Activated CD8-positive, alpha-beta memory T cell treated with anti-CD3 and anti-CD28 coated beads for 36 hours (primary cell): ENCODE results near the gene HAGHL. TPM values are rescaled to one million over a fixed set of nuclear protein-coding genes. Genes with fewer than 3 reads are reported as not detected.

Source experiments
- CTCF ChIA-PET: fragments of 350-600 bp; sonication (Branson Sonifier 250); formaldehyde crosslinking; loops from one replicate; lab custom pipeline; 2021; ENCODE audit warnings: antibody characterized with exemption; lab: Charles Lee
- POLR2A ChIA-PET: fragments of 350-600 bp; sonication (Branson Sonifier 250); formaldehyde crosslinking; loops from one replicate; lab custom pipeline; 2021; ENCODE audit warnings: antibody characterized with exemption; lab: Charles Lee
- total RNA-seq, 2 experiments: library from RNA; stranded (reverse); gene quantifications; one replicate each; pipeline ENCODE4 v1.2.3, GENCODE V29; 2021

HAGHL gene
- 10 to 100 TPM; 29.0 to 31.5 TPM for total RNA-seq

- ChIA-PET CTCF (interaction anchor here (1.2 to 3.1 kb wide), 5 partner anchors 9 to 58 kb away, joined by 3 to 26 read pairs (median 3); partner anchors contain the start of genes CIAO3, METRN and RHOT2), POLR2A (interaction anchor here (1.0 to 1.2 kb wide), 2 partner anchors 9 to 61 kb away, joined by 3 to 7 read pairs; partner anchors contain the start of gene RPUSD1)
Observed at GRCh38 chr16:726438-727290, at the start of gene HAGHL, which contains the start of gene CCDC78. Gene HAGHL, plus strand, starts transcription at chr16:727106. Its CDS starts 404 bp downstream, at chr16:727510. Gene CCDC78, minus strand, starts transcription at chr16:726443. Its CDS starts 76 bp downstream, at chr16:726367.

- CTCF ChIA-PET = interaction anchor here (6.1 kb wide), 1 partner anchor 10 kb away, joined by 25 read pairs; the partner anchor contains the start of gene RHOT2
- POLR2A ChIA-PET = interaction anchor here (2.1 kb wide), 1 partner anchor 9 kb away, joined by 5 read pairs; the partner anchor contains the start of gene RHOT2
Observed at GRCh38 chr16:677316-678190, 49.4 kb upstream of the HAGHL start.

GRCh38 chr16:678209-678857 lies 48.6 kb upstream of the HAGHL start:
- ChIA-PET POLR2A (interaction anchor here (1.0 to 1.2 kb wide), 2 partner anchors 42 to 43 kb away, joined by 3 read pairs; partner anchors contain the start of genes ANTKMT and METTL26), CTCF (interaction anchor here (6.1 kb wide), 1 partner anchor 10 kb away, joined by 25 read pairs; the partner anchor contains the start of gene RHOT2)

GRCh38 chr16:678858-679813 lies 47.8 kb upstream of the HAGHL start:
- CTCF ChIA-PET = interaction anchor here (0.7 to 6.1 kb wide), 2 partner anchors 11 to 34 kb away, joined by 3 to 25 read pairs; partner anchors contain the start of gene RHOT2
- POLR2A ChIA-PET = interaction anchor here (0.7 to 1.2 kb wide), 4 partner anchors 10 to 43 kb away, joined by 3 to 5 read pairs (median 3); partner anchors contain the start of genes ANTKMT and METTL26

- ChIA-PET POLR2A (interaction anchor here (1.0 to 1.3 kb wide), 4 partner anchors 10 to 44 kb away, joined by 3 to 4 read pairs (median 4); partner anchors contain the start of genes ANTKMT and METTL26), CTCF (interaction anchor here (1.4 to 6.1 kb wide), 4 partner anchors 12 to 105 kb away, joined by 4 to 25 read pairs (median 4); partner anchors contain the start of genes METTL26 and RHOT2)
Observed at GRCh38 chr16:679814-680624, 46.9 kb upstream of the HAGHL start, which contains the start of gene STUB1. Gene STUB1, plus strand, starts transcription at chr16:680410. Its CDS starts 116 bp downstream, at chr16:680526.

- CTCF ChIA-PET = interaction anchor here (1.2 to 6.1 kb wide), 5 partner anchors 9 to 105 kb away, joined by 4 to 25 read pairs (median 5); partner anchors contain the start of genes METTL26, RHOT2 and WDR24
Observed at GRCh38 chr16:680625-680945, 46.3 kb upstream of the HAGHL start.

GRCh38 chr16:680967-681745 lies 45.8 kb upstream of the HAGHL start:
- POLR2A ChIA-PET = interaction anchor here (0.6 to 1.3 kb wide), 2 partner anchors 8 to 122 kb away, joined by 3 to 4 read pairs; no protein-coding TSS in a partner anchor

More at GRCh38 chr16:680625-680945, 46.3 kb upstream of the HAGHL start:
- POLR2A ChIA-PET = interaction anchor here (1.0 to 1.3 kb wide), 2 partner anchors 9 to 44 kb away, joined by 4 read pairs; partner anchors contain the start of gene METTL26

GRCh38 chr16:681746-682427 lies 45.0 kb upstream of the HAGHL start:
- CTCF ChIA-PET = interaction anchor here (1.0 to 6.1 kb wide), 5 partner anchors 8 to 46 kb away, joined by 3 to 25 read pairs (median 5); partner anchors contain the start of genes METTL26, RHOT2 and WDR24
- POLR2A ChIA-PET = interaction anchor here (0.6 to 1.0 kb wide), 2 partner anchors 33 to 122 kb away, joined by 3 read pairs; partner anchors contain the start of gene WDR90

More at GRCh38 chr16:680967-681745, 45.8 kb upstream of the HAGHL start:
- CTCF ChIA-PET = interaction anchor here (1.2 to 6.1 kb wide), 5 partner anchors 9 to 104 kb away, joined by 4 to 25 read pairs (median 5); partner anchors contain the start of genes METTL26, RHOT2 and WDR24

GRCh38 chr16:682493-683395 lies 44.2 kb upstream of the HAGHL start:
- CTCF ChIA-PET = interaction anchor here (1.0 to 1.7 kb wide), 3 partner anchors 13 to 21 kb away, joined by 3 to 4 read pairs (median 3); partner anchors contain the start of gene RHOT2
- POLR2A ChIA-PET = interaction anchor here (0.6 to 1.0 kb wide), 2 partner anchors 34 to 37 kb away, joined by 3 read pairs; partner anchors contain the start of gene WDR90

GRCh38 chr16:683396-684070 lies 43.4 kb upstream of the HAGHL start:
- ChIA-PET POLR2A (interaction anchor here (0.6 to 1.2 kb wide), 2 partner anchors 15 to 36 kb away, joined by 3 read pairs; no protein-coding TSS in a partner anchor), CTCF (interaction anchor here (0.9 to 1.7 kb wide), 4 partner anchors 12 to 30 kb away, joined by 3 to 4 read pairs (median 3); no protein-coding TSS in a partner anchor)

- POLR2A ChIA-PET = interaction anchor here (0.8 to 1.2 kb wide), 2 partner anchors 15 to 52 kb away, joined by 3 read pairs; no protein-coding TSS in a partner anchor
- CTCF ChIA-PET = interaction anchor here (0.9 to 1.7 kb wide), 4 partner anchors 11 to 29 kb away, joined by 3 to 4 read pairs (median 3); no protein-coding TSS in a partner anchor
Observed at GRCh38 chr16:684071-684794, 42.7 kb upstream of the HAGHL start, which contains the start of gene JMJD8. Gene JMJD8, minus strand, starts transcription at chr16:684334. Its CDS starts 15 bp downstream, at chr16:684319.
